HepG2 (cell line): ENCODE measurements around the gene C2orf49. TPM values are rescaled to one million over a fixed set of nuclear protein-coding genes. Genes with fewer than 3 reads are reported as not detected.

Source experiments
- ARID3A ChIP-seq: IDR thresholded peaks from 2 replicates; pipeline ENCODE4 v1.6.1; 2012; ENCODE audit warnings: low read depth, low read length, improper control_type of control experiment
- ATF1 ChIP-seq: IDR thresholded peaks from 2 replicates; pipeline ENCODE4 v1.6.1; 2016; ENCODE audit warnings: mild to moderate bottlenecking, control low read depth
- FLYWCH1 ChIP-seq: sonication (generic); formaldehyde crosslinking; IDR thresholded peaks from 2 replicates; pipeline ENCODE4 v1.8.1; 2023; ENCODE audit warnings: mild to moderate bottlenecking, missing genetic modification reagents
- FOXP1 ChIP-seq, 2 experiments: fragments of 450-650 bp in 1 of 2; IDR thresholded peaks; 2 replicates each; pipeline ENCODE4 v1.6.1; 2017 to 2018; ENCODE audit warnings: antibody characterized with exemption in 1 of 2
- GPN1 ChIP-seq: sonication (generic); formaldehyde crosslinking; IDR thresholded peaks from 2 replicates; pipeline ENCODE4 v1.5.1; 2020; ENCODE audit warnings: missing genetic modification reagents, borderline replicate concordance
- IRF2 ChIP-seq: IDR thresholded peaks from 2 replicates; pipeline ENCODE4 v1.6.1; 2018; ENCODE audit warnings: missing genetic modification reagents, missing compliant biosample characterization
- KAT8 ChIP-seq: IDR thresholded peaks from 2 replicates; pipeline ENCODE4 v1.6.1; 2016; ENCODE audit warnings: missing genetic modification reagents, missing compliant biosample characterization
- NR2F6 ChIP-seq, 2 experiments: IDR thresholded peaks; 2 replicates each; pipeline ENCODE4 v1.6.1; 2016; ENCODE audit warnings: antibody characterized with exemption in 1 of 2, mild to moderate bottlenecking in 1 of 2
- SAP130 ChIP-seq: IDR thresholded peaks from 2 replicates; pipeline ENCODE4 v1.6.1; 2016; ENCODE audit warnings: low read depth
- SIX4 ChIP-seq: sonication (generic); formaldehyde crosslinking; IDR thresholded peaks from 2 replicates; pipeline ENCODE4 v1.4.0; 2020; ENCODE audit warnings: missing genetic modification reagents
- SNAPC2 ChIP-seq: sonication (generic); formaldehyde crosslinking; IDR thresholded peaks from 2 replicates; pipeline ENCODE4 v1.8.1; 2022; ENCODE audit warnings: mild to moderate bottlenecking, missing genetic modification reagents
- SOX13 ChIP-seq, 3 experiments: fragments of 450-650 bp in 1 of 3; sonication (generic) in 1 of 3; formaldehyde crosslinking in 1 of 3; IDR thresholded peaks in 2 of 3; conservative IDR thresholded peaks in 1 of 3; 2 replicates each; pipeline versions ENCODE4 v1.5.0 to v1.6.1; 2016 to 2020; ENCODE audit warnings: antibody characterized with exemption in 1 of 3, mild to moderate bottlenecking in 1 of 3, missing compliant biosample characterization in 1 of 3, missing genetic modification reagents in 1 of 3, moderate library complexity in 1 of 3
- SOX5 ChIP-seq: IDR thresholded peaks from 2 replicates; pipeline ENCODE4 v1.6.1; 2016; ENCODE audit warnings: borderline replicate concordance
- TIGD3 ChIP-seq: sonication (generic); formaldehyde crosslinking; IDR thresholded peaks from 2 replicates; pipeline ENCODE4 v1.5.1; 2020; ENCODE audit warnings: mild to moderate bottlenecking, missing genetic modification reagents, borderline replicate concordance
- XRCC5 ChIP-seq: fragments of 200-400 bp; formaldehyde crosslinking; optimal IDR thresholded peaks from 2 replicates; pipeline ENCODE3; 2017; ENCODE audit warnings: mild to moderate bottlenecking, low read length
- ZBTB1 ChIP-seq: sonication (generic); formaldehyde crosslinking; IDR thresholded peaks from 2 replicates; pipeline ENCODE4 v1.4.0; 2020; ENCODE audit warnings: missing genetic modification reagents, borderline replicate concordance
- ZNF326 ChIP-seq: sonication (generic); formaldehyde crosslinking; IDR thresholded peaks from 2 replicates; pipeline ENCODE4 v1.4.0; 2020; ENCODE audit warnings: missing genetic modification reagents, borderline replicate concordance
- ZNF432 ChIP-seq: sonication (generic); formaldehyde crosslinking; IDR thresholded peaks from 2 replicates; pipeline ENCODE4 v1.5.0; 2020; ENCODE audit warnings: missing genetic modification reagents, mild to moderate bottlenecking, borderline replicate concordance
- ZNF766 ChIP-seq: sonication (generic); formaldehyde crosslinking; IDR thresholded peaks from 2 replicates; pipeline ENCODE4 v1.5.0; 2020; ENCODE audit warnings: missing genetic modification reagents, borderline replicate concordance
- polyA plus RNA-seq, 8 experiments: library from polyadenylated mRNA; depleted of rRNA in 3 of 8; stranded (reverse) in 7 of 8; unstranded in 1 of 8; fragments of >200 nt; fragmentation: Illumina TruSeq in 4 of 8; extraction: Trizol in 4 of 8; gene quantifications; 2 replicates each; pipeline versions ENCODE4 v1.2.1 to v1.2.3, GENCODE V29; 2011 to 2016; ENCODE audit warnings: low read depth in 4 of 8, missing spikeins in 1 of 8, mixed read lengths in 1 of 8; ENCODE audit not compliant: insufficient read depth in 1 of 8
- total RNA-seq, 5 experiments: library from RNA; depleted of rRNA; stranded (reverse); fragments of >200 nt; fragmentation: Illumina TruSeq; extraction: Trizol; gene quantifications; 2 replicates each; pipeline ENCODE4 v1.2.3, GENCODE V29; 2016; ENCODE audit warnings: low read depth in 1 of 5
- TF ChIP-seq, protein P1 (sequence below): sonication (generic); formaldehyde crosslinking; IDR thresholded peaks from one replicate; pipeline ENCODE4 v1.5.1; 2020; ENCODE audit warnings: mild to moderate bottlenecking, missing genetic modification reagents; ENCODE audit errors: not compliant biosample characterization

The C2orf49 gene
- total and polyA plus RNA-seq, 2 of the 13 experiments (the other 11 are each of a cell fraction or from before 2014, with no cell fraction given) = 24.7 to 28.8 TPM

- TF ChIP-seq IRF2 (CRISPR knock-in tag) = no peak
- TF ChIP-seq ZNF766 (CRISPR knock-in tag) = no peak
- TF ChIP-seq ZBTB1 (CRISPR knock-in tag) = no peak
- TF ChIP-seq SOX13 (IDR thresholded peaks at IDR 0.05) = no peak
- TF ChIP-seq SOX13 (CRISPR knock-in tag; conservative IDR thresholded peaks at IDR 0.05 in 1 of 2, IDR thresholded peaks at IDR 0.05 in 1 of 2) = peak in 1 of 2 experiments; percentile 36; a peak in 1 of 4 replicates
- TF ChIP-seq, protein P1, sequence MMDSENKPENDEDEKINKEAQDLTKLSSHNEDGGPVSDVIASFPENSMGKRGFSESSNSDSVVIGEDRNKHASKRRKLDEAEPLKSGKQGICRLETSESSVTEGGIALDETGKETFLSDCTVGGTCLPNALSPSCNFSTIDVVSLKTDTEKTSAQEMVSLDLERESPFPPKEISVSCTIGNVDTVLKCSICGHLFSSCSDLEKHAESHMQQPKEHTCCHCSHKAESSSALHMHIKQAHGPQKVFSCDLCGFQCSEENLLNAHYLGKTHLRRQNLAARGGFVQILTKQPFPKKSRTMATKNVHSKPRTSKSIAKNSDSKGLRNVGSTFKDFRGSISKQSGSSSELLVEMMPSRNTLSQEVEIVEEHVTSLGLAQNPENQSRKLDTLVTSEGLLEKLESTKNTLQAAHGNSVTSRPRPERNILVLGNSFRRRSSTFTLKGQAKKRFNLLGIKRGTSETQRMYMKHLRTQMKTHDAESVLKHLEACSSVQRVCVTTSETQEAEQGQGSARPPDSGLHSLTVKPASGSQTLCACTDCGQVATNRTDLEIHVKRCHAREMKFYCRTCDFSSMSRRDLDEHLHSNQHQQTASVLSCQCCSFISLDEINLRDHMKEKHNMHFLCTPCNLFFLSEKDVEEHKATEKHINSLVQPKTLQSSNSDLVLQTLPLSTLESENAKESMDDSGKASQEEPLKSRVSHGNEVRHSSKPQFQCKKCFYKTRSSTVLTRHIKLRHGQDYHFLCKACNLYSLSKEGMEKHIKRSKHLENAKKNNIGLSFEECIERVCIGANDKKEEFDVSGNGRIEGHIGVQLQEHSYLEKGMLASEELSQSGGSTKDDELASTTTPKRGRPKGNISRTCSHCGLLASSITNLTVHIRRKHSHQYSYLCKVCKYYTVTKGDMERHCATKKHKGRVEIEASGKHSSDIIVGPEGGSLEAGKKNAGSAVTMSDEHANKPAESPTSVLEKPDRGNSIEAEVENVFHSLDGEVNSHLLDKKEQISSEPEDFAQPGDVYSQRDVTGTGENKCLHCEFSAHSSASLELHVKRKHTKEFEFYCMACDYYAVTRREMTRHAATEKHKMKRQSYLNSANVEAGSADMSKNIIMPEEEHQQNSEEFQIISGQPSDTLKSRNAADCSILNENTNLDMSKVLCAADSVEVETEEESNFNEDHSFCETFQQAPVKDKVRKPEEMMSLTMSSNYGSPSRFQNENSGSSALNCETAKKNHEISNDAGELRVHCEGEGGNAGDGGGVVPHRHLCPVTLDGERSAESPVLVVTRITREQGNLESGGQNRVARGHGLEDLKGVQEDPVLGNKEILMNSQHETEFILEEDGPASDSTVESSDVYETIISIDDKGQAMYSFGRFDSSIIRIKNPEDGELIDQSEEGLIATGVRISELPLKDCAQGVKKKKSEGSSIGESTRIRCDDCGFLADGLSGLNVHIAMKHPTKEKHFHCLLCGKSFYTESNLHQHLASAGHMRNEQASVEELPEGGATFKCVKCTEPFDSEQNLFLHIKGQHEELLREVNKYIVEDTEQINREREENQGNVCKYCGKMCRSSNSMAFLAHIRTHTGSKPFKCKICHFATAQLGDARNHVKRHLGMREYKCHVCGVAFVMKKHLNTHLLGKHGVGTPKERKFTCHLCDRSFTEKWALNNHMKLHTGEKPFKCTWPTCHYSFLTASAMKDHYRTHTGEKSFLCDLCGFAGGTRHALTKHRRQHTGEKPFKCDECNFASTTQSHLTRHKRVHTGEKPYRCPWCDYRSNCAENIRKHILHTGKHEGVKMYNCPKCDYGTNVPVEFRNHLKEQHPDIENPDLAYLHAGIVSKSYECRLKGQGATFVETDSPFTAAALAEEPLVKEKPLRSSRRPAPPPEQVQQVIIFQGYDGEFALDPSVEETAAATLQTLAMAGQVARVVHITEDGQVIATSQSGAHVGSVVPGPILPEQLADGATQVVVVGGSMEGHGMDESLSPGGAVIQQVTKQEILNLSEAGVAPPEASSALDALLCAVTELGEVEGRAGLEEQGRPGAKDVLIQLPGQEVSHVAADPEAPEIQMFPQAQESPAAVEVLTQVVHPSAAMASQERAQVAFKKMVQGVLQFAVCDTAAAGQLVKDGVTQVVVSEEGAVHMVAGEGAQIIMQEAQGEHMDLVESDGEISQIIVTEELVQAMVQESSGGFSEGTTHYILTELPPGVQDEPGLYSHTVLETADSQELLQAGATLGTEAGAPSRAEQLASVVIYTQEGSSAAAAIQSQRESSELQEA (CRISPR knock-in tag) = no peak
- no peak for TF ChIP-seq GPN1
- no peak for TF ChIP-seq FLYWCH1 (CRISPR knock-in tag)
- no peak for TF ChIP-seq NR2F6 (IDR thresholded peaks at IDR 0.05)
- no peak for TF ChIP-seq NR2F6 (CRISPR knock-in tag; IDR thresholded peaks at IDR 0.05)
- TF ChIP-seq ZNF326 (CRISPR knock-in tag) = no peak
- peak; percentile 26; the same call in 1 of the 2 replicates for TF ChIP-seq KAT8 (CRISPR knock-in tag)
- no peak for TF ChIP-seq XRCC5
- TF ChIP-seq ZNF432 = no peak
- no peak for TF ChIP-seq TIGD3 (CRISPR knock-in tag)
- TF ChIP-seq SAP130 (CRISPR knock-in tag) = peak; percentile 30; the same call in 1 of the 2 replicates
- TF ChIP-seq FOXP1 (IDR thresholded peaks at IDR 0.05) = no peak
- TF ChIP-seq FOXP1 (CRISPR knock-in tag; IDR thresholded peaks at IDR 0.05) = peak; percentile 31; the same call in 1 of the 2 replicates
- TF ChIP-seq SNAPC2 (CRISPR knock-in tag) = no peak
- TF ChIP-seq ARID3A = 0 out of 2 replicates have a peak, but pooled peaks have one; percentile 36
- TF ChIP-seq SIX4 (CRISPR knock-in tag) = no peak
- no peak for TF ChIP-seq ATF1 (CRISPR knock-in tag)
- 0 out of 2 replicates have a peak, but pooled peaks have one; percentile 5 for TF ChIP-seq SOX5 (CRISPR knock-in tag)
These were observed 2.1 kb downstream of the C2orf49 start (continued) for GRCh38 chr2:105339414-105339813.
